OCI-LY7 (cell line): ENCODE results near the gene PRM2.

Source experiments
- EZH2phosphoT487 ChIP-seq: fragments of 200-600 bp; sonication (generic); IDR thresholded peaks from 2 replicates; pipeline ENCODE4 v1.6.1; 2018; ENCODE audit warnings: low read depth, borderline replicate concordance, mild to moderate bottlenecking, mixed run types, antibody characterized with exemption, low read length, moderate library complexity, mixed read lengths
- TF ChIP-seq, protein P1 (sequence below): fragments of 200-600 bp; sonication (generic); conservative IDR thresholded peaks from 2 replicates; pipeline ENCODE4 v1.5.1; 2014; ENCODE audit warnings: mild to moderate bottlenecking, antibody characterized with exemption, low read length, moderate library complexity, mixed read lengths

DNA sequence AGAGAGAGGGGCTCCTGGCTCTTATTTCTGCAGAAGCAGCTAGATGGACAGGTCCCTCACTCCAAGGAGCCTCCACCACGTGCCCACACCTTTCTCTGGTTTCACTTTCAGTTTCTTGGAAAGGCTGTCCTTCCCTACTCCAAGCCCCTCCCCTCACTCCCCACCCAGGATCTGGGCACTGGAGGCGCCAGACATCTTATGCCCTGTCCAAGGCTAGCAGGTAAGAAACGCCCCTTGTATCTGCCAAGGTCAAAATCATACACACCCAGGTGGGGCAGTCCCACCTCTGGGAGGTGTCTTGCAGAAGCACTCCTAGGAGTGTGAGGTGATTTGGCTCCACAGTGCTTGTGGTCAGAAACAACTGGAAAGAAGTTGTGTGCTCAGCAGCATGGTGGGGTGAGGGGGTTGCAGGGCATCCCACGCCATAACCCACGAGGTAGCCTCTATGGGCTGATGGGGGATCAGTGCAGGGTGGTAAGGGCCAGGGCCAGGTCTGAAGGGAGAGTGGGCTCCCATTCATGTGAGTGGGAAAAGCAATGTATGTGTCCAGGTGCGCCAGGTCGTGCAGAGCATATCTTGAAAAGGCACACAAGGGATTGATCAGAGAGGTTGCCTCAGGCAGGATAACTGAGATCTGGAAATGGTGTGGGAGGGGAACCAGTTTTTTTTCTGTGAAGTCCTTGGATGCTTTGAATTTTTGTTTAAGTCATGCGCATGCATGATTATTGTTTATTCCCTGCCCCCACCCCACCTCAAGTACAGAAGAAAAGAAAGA, 36.6 kb upstream of the PRM2 start:
- TF ChIP-seq, protein P1, sequence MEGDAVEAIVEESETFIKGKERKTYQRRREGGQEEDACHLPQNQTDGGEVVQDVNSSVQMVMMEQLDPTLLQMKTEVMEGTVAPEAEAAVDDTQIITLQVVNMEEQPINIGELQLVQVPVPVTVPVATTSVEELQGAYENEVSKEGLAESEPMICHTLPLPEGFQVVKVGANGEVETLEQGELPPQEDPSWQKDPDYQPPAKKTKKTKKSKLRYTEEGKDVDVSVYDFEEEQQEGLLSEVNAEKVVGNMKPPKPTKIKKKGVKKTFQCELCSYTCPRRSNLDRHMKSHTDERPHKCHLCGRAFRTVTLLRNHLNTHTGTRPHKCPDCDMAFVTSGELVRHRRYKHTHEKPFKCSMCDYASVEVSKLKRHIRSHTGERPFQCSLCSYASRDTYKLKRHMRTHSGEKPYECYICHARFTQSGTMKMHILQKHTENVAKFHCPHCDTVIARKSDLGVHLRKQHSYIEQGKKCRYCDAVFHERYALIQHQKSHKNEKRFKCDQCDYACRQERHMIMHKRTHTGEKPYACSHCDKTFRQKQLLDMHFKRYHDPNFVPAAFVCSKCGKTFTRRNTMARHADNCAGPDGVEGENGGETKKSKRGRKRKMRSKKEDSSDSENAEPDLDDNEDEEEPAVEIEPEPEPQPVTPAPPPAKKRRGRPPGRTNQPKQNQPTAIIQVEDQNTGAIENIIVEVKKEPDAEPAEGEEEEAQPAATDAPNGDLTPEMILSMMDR, result no peak
- TF ChIP-seq EZH2phosphoT487, result no peak
